ENCODE results near the gene MROH2A. TPM values are rescaled to one million over a fixed set of nuclear protein-coding genes. Genes with fewer than 3 reads are reported as not detected.

MROH2A gene
- total RNA-seq, 4 donors from 2014 or later: not detected

- DNase-seq (ENCODE audit: low spot score in 2 of 2): no peak
- TF ChIP-seq CTCF (IDR thresholded peaks at IDR 0.05): no peak
- no peak for TF ChIP-seq EP300 (IDR thresholded peaks at IDR 0.05)
- TF ChIP-seq POLR2A (IDR thresholded peaks at IDR 0.05): no peak
- H3K27ac ChIP-seq: no peak overlapping the region
- H3K4me3 ChIP-seq: no peak overlapping the region
- 97% methylated on average over 10 of the region's 10 CpGs for WGBS, 2 donors
- H3K36me3 ChIP-seq: no peaks in the 10 kb centered on the region
- no peaks in the 10 kb centered on the region for H3K27me3 ChIP-seq
- H3K9me3 ChIP-seq: no peaks in the 10 kb centered on the region
- no peaks in the 10 kb centered on the region for H3K4me1 ChIP-seq
Observed at GRCh38 chr2:233839447-233839820, 61.3 kb downstream of the MROH2A start.

- H3K27me3 ChIP-seq: no peaks in the 10 kb centered on the region
- no peaks in the 10 kb centered on the region for H3K4me1 ChIP-seq
- no peak overlapping the region for H3K27ac ChIP-seq
- no peaks in the 10 kb centered on the region for H3K36me3 ChIP-seq
- 93 to 97% methylated on average over 9 of the region's 9 CpGs for WGBS, 2 donors
- H3K4me3 ChIP-seq: no peak overlapping the region
- DNase-seq (ENCODE audit: low spot score in 2 of 2): no peak
- TF ChIP-seq CTCF (IDR thresholded peaks at IDR 0.05): no peak
- TF ChIP-seq POLR2A (IDR thresholded peaks at IDR 0.05): no peak
- TF ChIP-seq EP300 (IDR thresholded peaks at IDR 0.05): no peak
- H3K9me3 ChIP-seq: no peaks in the 10 kb centered on the region
Observed at GRCh38 chr2:233840520-233840919, 62.4 kb downstream of the MROH2A start.

- Histone ChIP-seq H3K36me3 (no peaks in the 10 kb centered on the region), H3K9me3 (no peaks in the 10 kb centered on the region)
- no peak for DNase-seq (ENCODE audit: low spot score in 2 of 2)
Observed at GRCh38 chr2:233841183-233841582, 63.1 kb downstream of the MROH2A start.

GRCh38 chr2:233844064-233844807 is 66.1 kb downstream of the MROH2A start:
- TF ChIP-seq CTCF (IDR thresholded peaks at IDR 0.05): no peak
- TF ChIP-seq EP300 (IDR thresholded peaks at IDR 0.05): no peak
- no peak for TF ChIP-seq POLR2A (IDR thresholded peaks at IDR 0.05)
- 88 to 90% methylated on average over 19 of the region's 19 CpGs for WGBS, 2 donors
- DNase-seq (ENCODE audit: low spot score in 2 of 2): no peak
- Histone ChIP-seq H3K4me3 (no peak overlapping the region), H3K27me3 (no peaks in the 10 kb centered on the region), H3K36me3 (no peaks in the 10 kb centered on the region), H3K9me3 (no peaks in the 10 kb centered on the region), H3K4me1 (no peaks in the 10 kb centered on the region), H3K27ac (no peak overlapping the region)

More at GRCh38 chr2:233841183-233841582, 63.1 kb downstream of the MROH2A start:
- Histone ChIP-seq H3K4me1 (no peaks in the 10 kb centered on the region), H3K27me3 (no peaks in the 10 kb centered on the region), H3K4me3 (no peak overlapping the region), H3K27ac (no peak overlapping the region)
- TF ChIP-seq POLR2A (IDR thresholded peaks at IDR 0.05): no peak
- TF ChIP-seq CTCF (IDR thresholded peaks at IDR 0.05): no peak
- TF ChIP-seq EP300 (IDR thresholded peaks at IDR 0.05): no peak
- 88 to 95% methylated on average over 11 of the region's 11 CpGs for WGBS, 2 donors

- no peaks in the 10 kb centered on the region for H3K36me3 ChIP-seq
- no peaks in the 10 kb centered on the region for H3K27me3 ChIP-seq
- H3K9me3 ChIP-seq: no peaks in the 10 kb centered on the region
- no peak overlapping the region for H3K27ac ChIP-seq
- TF ChIP-seq POLR2A (IDR thresholded peaks at IDR 0.05): no peak
- TF ChIP-seq EP300 (IDR thresholded peaks at IDR 0.05): no peak
- no peak for TF ChIP-seq CTCF (IDR thresholded peaks at IDR 0.05)
- no peaks in the 10 kb centered on the region for H3K4me1 ChIP-seq
- WGBS, 2 donors: 89 to 91% methylated on average over 3 of the region's 3 CpGs
- no peak for DNase-seq (ENCODE audit: low spot score in 2 of 2)
- H3K4me3 ChIP-seq: no peak overlapping the region
Observed at GRCh38 chr2:233844836-233845235, 66.7 kb downstream of the MROH2A start.

All from tibial nerve (tissue), 4 donors.